Effector CD4-positive, alpha-beta T cell (primary cell): ENCODE data around the gene TTC23.

Experiments used
- DNase-seq: peaks from one replicate; pipeline ENCODE4 v3.0.0-alpha.2; 2020

Gene TTC23

GRCh38 chr15:99187936-99188335 lies 61.4 kb downstream of the TTC23 start:
- no peak for DNase-seq

- no peak for DNase-seq
Observed at GRCh38 chr15:99185414-99186130, 63.8 kb downstream of the TTC23 start.

- no peak for DNase-seq
Observed at GRCh38 chr15:99182791-99183190, 66.6 kb downstream of the TTC23 start.

- DNase-seq = no peak
Observed at GRCh38 chr15:99181545-99181971, 67.8 kb downstream of the TTC23 start.

GRCh38 chr15:99180964-99181306 lies 68.4 kb downstream of the TTC23 start:
- no peak for DNase-seq

GRCh38 chr15:99180086-99180963 lies 69.1 kb downstream of the TTC23 start:
- no peak for DNase-seq

GRCh38 chr15:99177679-99178078 lies 71.7 kb downstream of the TTC23 start:
- no peak for DNase-seq

- no peak for DNase-seq
Observed at GRCh38 chr15:99176757-99177156, 72.6 kb downstream of the TTC23 start.

GRCh38 chr15:99174567-99175395 lies 74.6 kb downstream of the TTC23 start:
- DNase-seq = no peak

GRCh38 chr15:99172989-99173388 lies 76.4 kb downstream of the TTC23 start:
- no peak for DNase-seq

- DNase-seq = no peak
Observed at GRCh38 chr15:99172171-99172570, 77.2 kb downstream of the TTC23 start.

- DNase-seq = no peak
Observed at GRCh38 chr15:99170476-99171065, 78.8 kb downstream of the TTC23 start.

- no peak for DNase-seq
Observed at GRCh38 chr15:99169769-99170311, 79.5 kb downstream of the TTC23 start.

- no peak for DNase-seq
Observed at GRCh38 chr15:99168601-99169580, 80.5 kb downstream of the TTC23 start.

- no peak for DNase-seq
Observed at GRCh38 chr15:99167640-99168039, 81.7 kb downstream of the TTC23 start.

- no peak for DNase-seq
Observed at GRCh38 chr15:99167201-99167600, 82.2 kb downstream of the TTC23 start.

GRCh38 chr15:99165956-99166689 lies 83.3 kb downstream of the TTC23 start:
- DNase-seq = no peak

GRCh38 chr15:99165020-99165790 lies 84.2 kb downstream of the TTC23 start:
- no peak for DNase-seq

GRCh38 chr15:99164119-99164518 lies 85.3 kb downstream of the TTC23 start:
- no peak for DNase-seq
